GM12892 (cell line): ENCODE measurements around the gene SOX6.

ENCODE experiments used
- POLR2A ChIP-seq: IDR thresholded peaks from 2 replicates; pipeline ENCODE4 v1.6.1; 2011; ENCODE audit warnings: low read depth, low read length, control low read depth
- POLR2AphosphoS5 ChIP-seq: IDR thresholded peaks from 2 replicates; pipeline ENCODE4 v1.6.1; 2011; ENCODE audit warnings: low read depth, low read length, control low read depth

GRCh38 chr11:16082095-16083055, 274.0 kb downstream of the SOX6 start:
- no peak for TF ChIP-seq POLR2A
- no peak for TF ChIP-seq POLR2AphosphoS5
